Subcutaneous abdominal adipose tissue (tissue), 5 donors: ENCODE measurements around the gene PILRA.
A peak's percentile ranks its signal among the peaks of the same experiment; 100 is the strongest.

Experiments used
- H3K27ac ChIP-seq: one replicate; pipeline ENCODE4 v1.7.0; 2013; ENCODE audit warnings: low read depth, mild to moderate bottlenecking, inconsistent platforms, low read length, moderate library complexity
- H3K27me3 ChIP-seq, 5 donors: one replicate each; pipeline ENCODE4 v1.7.0; 2013; ENCODE audit warnings: low read length in 5 of 5, inconsistent platforms in 1 of 5; ENCODE audit not compliant: control insufficient read depth in 5 of 5, insufficient read depth in 4 of 5
- H3K36me3 ChIP-seq, 5 donors: one replicate each; pipeline ENCODE4 v1.7.0; 2013; ENCODE audit warnings: low read length in 5 of 5; ENCODE audit not compliant: control insufficient read depth in 5 of 5, insufficient read depth in 5 of 5
- H3K4me1 ChIP-seq, 5 donors: one replicate each; pipeline ENCODE4 v1.7.0; 2013; ENCODE audit warnings: low read length in 5 of 5, mild to moderate bottlenecking in 3 of 5, moderate library complexity in 1 of 5; ENCODE audit not compliant: control insufficient read depth in 5 of 5, insufficient read depth in 5 of 5
- H3K4me3 ChIP-seq, 5 donors: one replicate each; pipeline ENCODE4 v1.7.0; 2013; ENCODE audit warnings: low read length in 5 of 5, low read depth in 1 of 5
- H3K9ac ChIP-seq, 5 donors: one replicate each; pipeline ENCODE4 v1.7.0; 2013; ENCODE audit warnings: low read length in 5 of 5, mild to moderate bottlenecking in 4 of 5, moderate library complexity in 3 of 5
- H3K9me3 ChIP-seq, 5 donors: one replicate each; pipeline ENCODE4 v1.7.0; 2013; ENCODE audit warnings: low read length in 5 of 5; ENCODE audit not compliant: control insufficient read depth in 5 of 5
- donor health status: healthy.
- donor health status: healthy.
- donor health status: healthy.
- donor health status: healthy.
- donor health status: healthy.

PILRA gene

DNA sequence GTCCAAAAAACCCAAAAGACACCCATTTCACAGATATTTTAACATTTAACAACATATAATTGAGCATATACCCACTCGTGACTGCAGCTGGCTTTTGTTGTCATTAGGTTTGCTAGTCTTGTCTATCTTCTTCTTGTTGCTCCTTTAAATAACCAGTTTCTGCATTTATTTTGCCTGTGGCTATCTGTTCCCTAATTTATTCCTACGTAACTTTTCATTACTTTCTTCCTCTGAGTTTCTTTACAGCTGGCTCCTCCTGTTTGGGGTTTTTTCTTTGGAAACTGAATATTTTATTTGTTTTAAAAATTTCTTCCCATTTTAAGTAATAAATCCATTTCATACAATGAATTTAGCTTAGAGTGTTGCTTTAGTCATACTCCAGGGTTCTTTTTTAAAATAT lies 14.4 kb downstream of the PILRA start:
- Histone ChIP-seq H3K27ac (no peak overlapping the region), H3K4me3 (no peak overlapping the region), H3K36me3 (no peaks in the 10 kb centered on the region), H3K9ac (no peak overlapping the region), H3K4me1 (peaks cover 0 to 16% (median 0%) of the 10 kb centered on the region in 5 donors), H3K9me3 (no peaks in the 10 kb centered on the region), H3K27me3 (peaks cover 0 to 6% (median 0%) of the 10 kb centered on the region in 5 donors)

DNA sequence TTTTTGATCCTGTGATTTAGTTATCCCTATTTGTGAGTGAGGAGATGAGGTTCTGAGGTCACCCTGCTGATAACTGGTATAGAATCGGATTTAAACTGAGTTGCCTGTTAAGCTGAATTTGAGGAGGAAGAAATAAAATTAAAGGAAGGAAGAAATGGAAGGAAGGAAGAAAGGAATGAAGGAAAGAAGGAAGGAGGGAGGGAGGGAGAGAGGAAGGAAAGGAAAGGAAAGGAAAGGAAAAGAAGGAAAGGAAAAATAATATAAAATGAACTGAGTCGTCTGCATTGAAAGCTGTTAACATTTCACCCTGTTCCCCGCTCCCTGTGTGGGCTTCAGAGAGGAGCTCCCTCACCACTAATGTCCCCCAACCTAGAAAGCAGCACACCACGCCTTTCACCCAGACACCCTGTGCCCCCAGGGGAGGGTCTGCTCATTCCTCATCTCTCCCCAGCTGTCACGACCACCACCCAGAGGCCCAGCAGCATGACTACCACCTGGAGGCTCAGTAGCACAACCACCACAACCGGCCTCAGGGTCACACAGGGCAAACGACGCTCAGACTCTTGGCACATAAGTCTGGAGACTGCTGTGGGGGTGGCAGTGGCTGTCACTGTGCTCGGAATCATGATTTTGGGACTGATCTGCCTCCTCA lies 16.3 kb downstream of the PILRA start:
- Histone ChIP-seq H3K27ac (no peak overlapping the region), H3K9ac (no peak overlapping the region), H3K9me3 (peaks cover 0 to 6% (median 4%) of the 10 kb centered on the region in 5 donors), H3K4me1 (peaks cover 0 to 5% (median 0%) of the 10 kb centered on the region in 5 donors), H3K27me3 (peaks cover 0 to 6% (median 0%) of the 10 kb centered on the region in 5 donors), H3K4me3 (no peak overlapping the region), H3K36me3 (no peaks in the 10 kb centered on the region)

DNA sequence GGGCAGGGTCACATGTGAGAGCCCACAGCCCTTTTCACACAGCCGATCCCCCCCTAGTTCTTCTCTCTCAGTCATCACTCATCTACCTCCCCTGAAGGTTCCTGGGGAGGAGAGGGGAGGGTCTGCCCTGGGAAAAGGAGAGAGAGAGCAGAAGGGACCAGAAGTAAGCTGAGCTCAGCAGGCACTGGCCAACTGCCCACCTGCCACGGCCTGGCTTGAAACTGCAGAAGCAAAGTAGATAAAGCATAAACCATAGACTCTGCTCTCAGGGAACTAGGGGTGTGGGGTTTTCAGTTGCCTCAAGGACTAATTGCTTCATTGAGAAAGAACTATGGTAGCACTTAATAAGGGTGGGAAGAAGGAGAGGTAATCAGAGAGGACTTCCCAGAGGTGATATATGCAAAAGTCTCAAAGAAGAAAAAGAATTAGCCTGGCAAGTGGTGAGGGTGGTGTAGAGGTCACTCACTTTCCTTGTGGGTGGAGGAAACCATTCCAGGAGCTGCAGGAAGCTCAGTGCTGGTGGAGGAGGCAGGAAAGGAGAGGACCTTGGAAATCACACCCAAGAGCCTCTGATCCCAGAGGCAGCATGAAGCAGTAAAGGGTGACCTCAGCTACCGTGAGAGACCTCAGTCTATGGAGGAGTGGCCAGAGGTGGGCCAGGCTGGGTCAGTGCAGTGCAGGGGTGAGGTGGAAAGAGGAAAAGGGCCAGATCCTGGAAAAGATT lies 17.2 kb downstream of the PILRA start:
- Histone ChIP-seq H3K27ac (no peak overlapping the region), H3K9ac (no peak overlapping the region), H3K27me3 (peaks cover 0 to 6% (median 0%) of the 10 kb centered on the region in 5 donors), H3K36me3 (no peaks in the 10 kb centered on the region), H3K4me1 (peaks cover 0 to 2% (median 0%) of the 10 kb centered on the region in 5 donors), H3K9me3 (peaks cover 0 to 6% (median 4%) of the 10 kb centered on the region in 5 donors), H3K4me3 (no peak overlapping the region)

DNA sequence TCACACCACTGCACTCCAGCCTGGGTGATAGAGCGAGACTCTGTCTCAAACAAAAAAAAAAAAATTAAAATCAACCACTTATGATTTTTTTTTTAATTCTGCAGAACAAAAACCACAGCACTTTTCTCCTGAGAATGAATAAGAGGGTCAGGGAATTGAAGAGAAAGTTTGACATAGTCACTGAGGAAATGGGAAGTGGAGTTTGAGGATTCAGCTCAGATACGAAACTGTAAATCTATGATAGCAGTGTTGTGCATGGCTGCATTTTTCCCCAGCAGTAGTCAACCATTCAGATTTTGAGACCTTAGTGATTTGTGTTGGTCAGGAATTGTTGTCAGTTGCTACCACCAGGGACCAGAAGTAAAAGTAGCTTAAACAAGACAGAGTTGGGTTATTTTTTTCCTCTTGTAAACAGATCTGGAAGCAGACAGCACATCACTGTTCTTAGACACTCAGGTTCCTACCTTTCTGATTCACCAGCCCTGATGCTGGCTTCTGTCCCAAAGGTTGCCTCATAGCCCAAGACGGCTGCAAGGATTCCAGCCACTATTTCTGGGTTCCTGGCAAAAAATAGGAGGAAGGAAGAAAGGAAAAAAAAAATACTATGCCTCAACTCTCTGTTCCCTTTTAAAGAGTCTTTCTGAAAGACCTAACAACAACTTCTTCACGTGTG lies 20.1 kb downstream of the PILRA start:
- Histone ChIP-seq H3K4me1 (peaks cover 3 to 15% (median 10%) of the 10 kb centered on the region in 5 donors), H3K27ac (no peak overlapping the region), H3K9ac (no peak overlapping the region), H3K4me3 (no peak overlapping the region), H3K36me3 (no peaks in the 10 kb centered on the region), H3K9me3 (peaks cover 0 to 6% (median 4%) of the 10 kb centered on the region in 5 donors), H3K27me3 (peaks cover 0 to 6% (median 0%) of the 10 kb centered on the region in 5 donors)

DNA sequence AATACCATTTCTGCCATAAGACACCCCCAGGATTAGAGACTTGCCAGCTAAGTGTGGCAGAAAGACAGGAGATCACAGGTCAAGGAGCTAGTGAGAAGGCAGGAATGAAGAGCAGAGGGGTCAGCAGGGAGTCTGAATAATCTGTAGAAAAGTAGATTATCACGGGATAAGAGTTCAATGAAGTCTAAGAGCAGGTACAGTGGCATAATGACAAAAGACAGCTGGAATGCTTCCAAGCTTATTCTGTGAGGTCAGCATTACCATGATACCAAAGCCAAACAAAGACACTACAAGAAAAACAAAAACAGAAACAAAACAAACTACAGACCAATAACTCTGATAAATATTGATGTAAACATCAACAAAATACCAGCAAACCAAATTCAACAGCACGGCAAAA lies 20.8 kb downstream of the PILRA start:
- Histone ChIP-seq H3K36me3 (no peaks in the 10 kb centered on the region), H3K4me1 (peaks cover 3 to 18% (median 15%) of the 10 kb centered on the region in 5 donors), H3K4me3 (no peak overlapping the region), H3K9ac (no peak overlapping the region), H3K9me3 (peaks cover 0 to 6% (median 4%) of the 10 kb centered on the region in 5 donors), H3K27ac (no peak overlapping the region), H3K27me3 (peaks cover 0 to 6% (median 0%) of the 10 kb centered on the region in 5 donors)

DNA sequence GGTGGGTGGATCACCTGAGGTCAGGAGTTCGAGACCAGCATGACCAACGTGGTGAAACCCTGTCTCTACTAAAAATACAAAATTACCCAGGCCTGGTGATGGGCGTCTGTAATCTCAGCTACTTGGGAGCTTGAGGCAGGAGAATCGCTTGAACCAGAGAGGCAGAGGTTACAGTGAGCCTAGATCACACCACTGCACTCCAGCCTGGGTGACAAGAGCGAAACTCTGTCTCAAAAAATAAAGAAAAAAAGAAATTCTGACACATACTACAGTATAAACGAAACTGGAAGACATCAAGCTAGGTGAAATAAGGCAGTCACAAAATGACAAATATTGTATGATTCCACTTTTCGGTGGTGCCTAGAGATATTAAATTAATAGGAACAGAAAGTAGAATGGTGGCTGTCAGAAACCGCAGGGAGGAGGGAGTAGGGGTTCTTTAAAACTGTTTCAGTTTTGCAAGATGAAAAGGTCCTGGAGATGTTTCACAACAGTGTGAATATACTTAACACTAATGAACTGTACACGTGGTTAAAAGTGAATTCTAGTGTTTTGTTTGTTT lies 23.2 kb downstream of the PILRA start:
- Histone ChIP-seq H3K36me3 (peaks cover 0 to 7% (median 0%) of the 10 kb centered on the region in 5 donors), H3K4me3 (no peak overlapping the region), H3K9me3 (peaks cover 0 to 6% (median 4%) of the 10 kb centered on the region in 5 donors), H3K27me3 (no peaks in the 10 kb centered on the region), H3K9ac (peak overlapping the region in 1 of 5 donors; percentile 6), H3K4me1 (peaks cover 3 to 18% (median 13%) of the 10 kb centered on the region in 5 donors), H3K27ac (no peak overlapping the region)

DNA sequence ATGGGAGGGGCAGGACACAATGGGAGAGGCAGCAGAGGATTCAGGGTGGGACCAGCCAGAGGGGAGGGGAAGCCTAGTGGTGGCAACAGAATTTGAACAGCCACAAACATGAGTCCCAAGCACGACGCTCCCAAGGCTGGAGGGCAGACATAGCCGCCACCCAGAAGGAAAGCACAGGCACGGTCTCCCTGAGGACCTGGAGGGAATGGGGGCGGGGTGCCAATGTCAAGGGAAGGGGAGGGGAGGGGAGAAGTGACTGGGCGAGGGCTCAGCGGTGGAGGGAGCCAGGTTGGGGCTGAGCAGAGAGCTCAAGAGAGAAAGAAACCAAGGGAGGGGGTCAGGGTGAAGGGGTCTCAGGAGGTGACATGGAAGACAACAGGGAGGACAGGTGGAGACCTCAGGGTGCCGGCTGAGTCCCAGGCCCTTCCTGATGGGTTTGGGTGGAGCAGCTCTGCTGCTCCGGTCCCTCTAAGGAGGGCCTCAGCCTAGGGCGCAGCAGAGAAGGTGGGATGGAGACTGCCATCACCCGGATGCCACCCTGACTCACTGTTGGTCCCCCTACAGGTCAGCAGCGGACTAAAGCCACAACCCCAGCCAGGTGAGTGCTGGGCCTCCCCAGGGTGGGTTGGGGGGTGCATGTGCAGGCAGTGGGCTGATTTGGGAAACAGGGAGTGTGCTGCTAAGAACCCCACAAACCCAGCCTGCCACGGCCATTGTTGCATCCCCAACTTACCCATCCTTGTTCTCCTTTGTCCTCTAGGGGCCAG lies 24.2 kb downstream of the PILRA start:
- Histone ChIP-seq H3K36me3 (peaks cover 0 to 7% (median 0%) of the 10 kb centered on the region in 5 donors), H3K27me3 (no peaks in the 10 kb centered on the region), H3K9me3 (peaks cover 0 to 6% (median 4%) of the 10 kb centered on the region in 5 donors), H3K27ac (no peak overlapping the region), H3K9ac (no peak overlapping the region), H3K4me3 (no peak overlapping the region), H3K4me1 (peaks cover 3 to 18% (median 13%) of the 10 kb centered on the region in 5 donors)

DNA sequence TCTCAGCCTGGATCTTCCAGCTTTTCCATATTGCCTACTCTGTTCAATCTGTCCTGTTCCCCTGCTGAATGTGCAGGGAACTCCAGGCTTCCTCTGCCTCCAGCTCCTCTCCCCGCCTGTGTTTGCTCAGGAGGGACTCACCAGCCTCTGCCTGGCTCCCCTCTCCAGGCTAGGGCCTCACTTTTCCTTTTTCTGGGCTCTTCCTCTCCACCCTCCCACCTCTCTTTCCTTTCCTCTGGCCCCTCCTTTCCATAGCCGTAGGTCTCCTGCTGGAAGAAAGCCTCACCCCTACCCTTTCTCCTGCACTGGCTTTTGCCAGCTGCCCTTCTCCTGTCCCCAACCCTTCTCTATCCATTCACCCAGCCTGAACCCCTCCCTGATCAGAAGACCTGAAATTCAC lies 25.0 kb downstream of the PILRA start:
- Histone ChIP-seq H3K9ac (peak overlapping the region in 1 of 5 donors; percentile 40), H3K36me3 (peaks cover 0 to 7% (median 0%) of the 10 kb centered on the region in 5 donors), H3K27ac (no peak overlapping the region)

DNA sequence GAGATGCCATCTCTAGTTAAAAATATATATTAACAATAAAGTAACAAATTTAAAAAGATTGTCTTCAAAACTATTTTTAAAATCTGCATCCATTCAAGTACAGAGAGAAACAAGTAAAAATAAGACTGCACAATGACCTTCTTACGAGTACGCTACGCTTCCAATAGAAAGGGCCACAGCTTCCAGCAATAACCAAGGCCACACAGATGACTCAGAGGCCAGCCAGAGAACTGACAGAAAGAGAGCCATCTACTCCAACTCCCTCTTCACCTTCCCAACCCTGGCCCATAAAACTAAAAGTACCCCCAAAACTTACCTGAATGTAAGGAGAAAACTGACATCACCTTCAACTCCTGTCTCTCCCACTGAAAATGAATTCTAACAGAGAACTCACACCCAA lies 26.8 kb downstream of the PILRA start:
- no peaks in the 10 kb centered on the region for H3K27me3 ChIP-seq
- H3K9ac ChIP-seq = no peak overlapping the region
- no peak overlapping the region for H3K4me3 ChIP-seq
- H3K36me3 ChIP-seq = peaks cover 0 to 7% (median 3%) of the 10 kb centered on the region in 5 donors
- no peak overlapping the region for H3K27ac ChIP-seq
- H3K9me3 ChIP-seq = no peaks in the 10 kb centered on the region
- peaks cover 3 to 18% (median 13%) of the 10 kb centered on the region in 5 donors for H3K4me1 ChIP-seq

More for the DNA sequence above, 25.0 kb downstream of the PILRA start:
- H3K9me3 ChIP-seq = peaks cover 0 to 6% (median 4%) of the 10 kb centered on the region in 5 donors
- no peaks in the 10 kb centered on the region for H3K27me3 ChIP-seq
- H3K4me1 ChIP-seq = peaks cover 3 to 18% (median 13%) of the 10 kb centered on the region in 5 donors
- peak overlapping the region in 2 of 5 donors; percentile 11 to 25 for H3K4me3 ChIP-seq
